Stimulated activated naive CD8-positive, alpha-beta T cell treated with anti-CD3 and anti-CD28 coated beads, Interleukin-15, Interleukin-2, amounts not matched to agents 100 ng/mL and 50 ng/mL, for 24 hours (primary cell): ENCODE measurements around the gene TFEB.

ENCODE experiments used
- H3K27ac Mint-ChIP-seq: one replicate; pipeline ENCODE4 v1.8.0; 2021; ENCODE audit warnings: mild to moderate bottlenecking, mixed read lengths
- H3K27me3 Mint-ChIP-seq: one replicate; pipeline ENCODE4 v1.8.0; 2021; ENCODE audit warnings: mixed read lengths
- H3K36me3 Mint-ChIP-seq: one replicate; pipeline ENCODE4 v1.8.0; 2021; ENCODE audit warnings: low read depth, mixed read lengths
- H3K4me1 Mint-ChIP-seq: one replicate; pipeline ENCODE4 v1.8.0; 2021; ENCODE audit warnings: low read depth, mixed read lengths
- H3K4me3 Mint-ChIP-seq: one replicate; pipeline ENCODE4 v1.8.0; 2021; ENCODE audit warnings: mild to moderate bottlenecking, mixed read lengths
- H3K9me3 Mint-ChIP-seq: one replicate; pipeline ENCODE4 v1.8.0; 2021; ENCODE audit warnings: mixed read lengths

Gene TFEB

DNA sequence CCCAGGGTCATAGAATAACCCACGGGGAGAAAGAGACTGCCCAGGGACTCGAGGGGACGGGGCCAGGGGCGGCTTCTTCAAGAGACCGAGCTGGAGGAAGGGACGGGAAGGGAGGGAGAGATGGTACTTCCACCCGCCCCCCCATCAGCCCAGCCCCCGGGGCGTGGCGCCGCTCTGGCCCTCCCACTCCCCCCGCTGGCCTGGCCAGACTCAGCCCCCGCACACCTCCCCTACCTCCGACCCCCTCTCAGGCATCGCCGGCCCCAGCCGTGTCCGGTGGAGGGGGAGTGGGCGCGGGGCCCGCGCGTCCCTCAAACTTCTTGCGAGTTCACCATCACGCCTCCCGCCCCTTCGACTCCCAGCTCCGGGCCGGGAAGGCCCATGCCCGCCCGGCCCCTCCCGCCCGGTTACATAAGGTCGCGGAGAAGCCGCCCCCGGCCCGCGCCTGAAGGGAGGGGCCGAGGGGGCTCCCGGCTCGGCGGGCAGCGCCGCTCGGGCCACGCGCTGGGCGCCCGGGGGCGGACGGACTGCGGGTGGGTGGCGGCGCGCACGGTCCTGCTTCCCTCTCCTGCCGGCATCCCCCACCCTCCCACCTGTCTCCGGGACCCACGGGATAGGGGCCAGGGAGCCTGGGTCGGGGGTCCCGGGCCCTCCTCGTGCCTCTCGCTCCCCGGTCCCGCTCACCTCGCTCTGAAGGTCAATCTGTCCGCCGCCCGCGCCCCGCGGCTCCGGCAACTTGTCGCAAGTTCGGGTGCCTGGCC, 562 bp downstream of the TFEB start:
- Mint-ChIP-seq H3K27me3 (no peaks in the 10 kb centered on the region), H3K4me3 (peak overlapping the region; percentile 63), H3K27ac (no peak overlapping the region), H3K9me3 (no peaks in the 10 kb centered on the region), H3K36me3 (no peaks in the 10 kb centered on the region), H3K4me1 (peaks cover 41% of the 10 kb centered on the region)

DNA sequence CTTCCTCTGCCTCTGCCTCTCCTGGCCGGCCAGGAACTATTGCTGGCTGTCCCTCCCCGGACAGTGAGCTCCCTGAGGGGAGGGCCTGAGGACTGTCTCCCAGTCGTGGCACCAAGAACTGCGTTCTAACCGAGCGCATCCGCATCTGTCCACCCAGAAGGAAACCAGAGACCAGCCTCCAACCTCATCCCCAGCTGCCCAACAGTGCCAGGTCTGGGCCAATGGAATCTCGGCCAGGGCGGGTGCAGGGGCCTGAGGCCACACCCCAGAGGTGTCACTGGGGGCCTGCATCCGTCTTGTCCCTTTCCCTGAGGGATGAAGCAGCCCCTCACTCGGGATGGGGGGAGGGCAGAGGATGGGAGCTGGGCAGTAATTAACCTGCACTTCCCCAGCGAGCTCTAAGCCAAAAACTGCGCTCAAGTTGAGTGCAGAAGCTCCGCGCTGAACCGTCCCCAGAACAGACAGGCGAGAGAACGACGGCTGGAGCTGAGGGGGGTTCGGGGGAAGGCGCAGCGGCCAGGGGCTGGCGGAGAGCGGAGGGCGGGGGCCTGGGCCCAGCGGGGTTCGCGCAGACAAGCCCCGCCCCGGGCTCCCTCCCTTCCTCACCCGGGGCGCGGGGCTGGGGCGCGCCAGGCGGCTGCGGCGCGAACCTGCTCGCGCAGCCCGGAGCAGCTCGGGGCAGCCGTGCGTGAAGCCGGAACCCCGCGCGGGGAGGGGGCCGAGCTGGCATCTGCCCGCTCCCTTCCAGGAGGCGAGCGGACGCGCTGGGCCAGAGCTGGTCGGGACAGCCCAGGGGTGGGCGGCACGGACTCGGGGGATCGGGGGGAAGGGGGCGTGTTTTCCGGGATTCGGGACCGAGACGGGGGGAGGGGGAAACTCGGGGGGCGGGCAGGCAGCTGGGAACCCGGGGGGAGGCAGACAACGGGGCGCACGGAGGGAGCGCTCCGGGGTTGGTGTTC, 1.4 kb downstream of the TFEB start:
- Mint-ChIP-seq H3K36me3 (no peaks in the 10 kb centered on the region), H3K4me1 (peaks cover 48% of the 10 kb centered on the region), H3K9me3 (no peaks in the 10 kb centered on the region), H3K27me3 (no peaks in the 10 kb centered on the region), H3K4me3 (peak overlapping the region; percentile 82), H3K27ac (peak overlapping the region; percentile 78)

DNA sequence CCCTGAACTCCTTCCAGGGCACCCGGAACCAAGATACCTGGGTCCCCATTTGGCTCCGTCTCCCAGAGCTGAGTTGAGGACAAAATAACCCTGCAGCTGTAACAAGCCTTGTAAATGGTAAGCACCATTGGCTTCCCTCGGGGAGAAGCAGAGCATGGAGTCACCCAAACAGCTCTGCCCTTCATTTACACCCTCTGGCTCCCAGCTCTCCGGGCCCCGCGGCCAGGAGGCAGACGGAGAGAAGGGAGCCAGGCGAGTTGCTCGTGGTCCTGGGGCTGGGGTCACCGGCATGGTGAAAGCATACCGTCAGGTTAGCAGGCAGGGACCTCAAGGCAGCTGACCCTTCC, 2.1 kb downstream of the TFEB start:
- peak overlapping the region; percentile 78 for H3K27ac Mint-ChIP-seq
- H3K27me3 Mint-ChIP-seq: no peaks in the 10 kb centered on the region
- H3K9me3 Mint-ChIP-seq: no peaks in the 10 kb centered on the region
- H3K36me3 Mint-ChIP-seq: no peaks in the 10 kb centered on the region
- H3K4me1 Mint-ChIP-seq: peaks cover 50% of the 10 kb centered on the region
- peak overlapping the region; percentile 82 for H3K4me3 Mint-ChIP-seq

DNA sequence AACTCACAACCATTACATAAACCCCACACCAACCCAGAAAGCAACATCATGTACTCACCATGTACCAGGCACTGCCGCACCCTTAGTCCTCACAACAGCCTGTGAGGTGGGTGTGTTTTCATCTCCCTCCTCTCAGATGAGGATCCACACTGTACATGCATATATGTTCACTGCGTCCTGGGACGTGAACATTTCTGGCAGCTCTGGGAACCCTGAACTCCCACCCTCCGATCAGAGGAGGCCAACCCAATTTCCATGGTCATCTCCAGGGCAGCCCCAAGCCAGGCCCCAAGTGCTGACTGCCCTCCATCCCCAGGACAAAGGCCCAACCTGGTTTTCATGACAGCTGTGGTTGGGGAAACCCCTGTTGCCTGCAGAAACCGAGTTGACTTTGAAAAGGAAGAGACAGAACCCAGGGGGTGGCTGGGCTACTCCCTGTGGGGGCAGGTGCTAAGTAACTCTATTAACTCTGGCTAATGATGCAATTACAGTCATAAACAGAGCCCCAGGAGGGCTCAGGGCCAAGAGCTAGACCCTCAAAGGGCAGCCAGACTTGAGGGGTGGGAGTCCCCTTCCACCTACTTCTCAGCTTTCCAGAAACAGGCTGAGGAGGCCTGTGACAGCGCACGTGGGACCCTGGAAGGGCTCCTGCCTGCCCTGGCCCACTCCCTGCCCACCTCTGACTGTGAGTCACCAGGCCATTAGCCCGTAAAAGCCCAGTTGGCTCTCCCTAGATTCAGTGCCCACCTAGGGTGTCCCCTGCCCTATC, 2.6 kb downstream of the TFEB start:
- Mint-ChIP-seq H3K36me3 (no peaks in the 10 kb centered on the region), H3K9me3 (no peaks in the 10 kb centered on the region), H3K27me3 (no peaks in the 10 kb centered on the region), H3K4me1 (peaks cover 50% of the 10 kb centered on the region), H3K4me3 (peak overlapping the region; percentile 67), H3K27ac (peak overlapping the region; percentile 78)

DNA sequence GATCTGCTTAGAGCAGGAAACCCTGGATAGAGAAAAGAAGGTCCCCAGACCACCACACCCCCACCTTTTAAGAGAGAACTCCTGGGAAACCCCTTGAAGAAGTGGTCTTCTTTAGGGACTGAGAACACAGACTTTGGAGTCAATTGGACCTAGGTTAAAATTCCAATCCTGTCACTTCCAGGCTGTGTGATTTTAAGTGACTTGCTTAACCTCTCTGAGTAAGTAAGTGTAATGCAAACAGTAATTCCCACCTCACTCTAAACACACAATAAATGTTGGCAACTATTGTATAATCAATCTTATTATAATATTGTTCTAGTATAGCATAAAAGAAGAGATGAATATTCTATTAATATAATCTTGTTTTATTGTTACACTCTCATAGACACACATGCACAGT, 3.3 kb downstream of the TFEB start:
- peak overlapping the region; percentile 69 for H3K27ac Mint-ChIP-seq
- peaks cover 53% of the 10 kb centered on the region for H3K4me1 Mint-ChIP-seq
- H3K9me3 Mint-ChIP-seq: no peaks in the 10 kb centered on the region
- no peaks in the 10 kb centered on the region for H3K36me3 Mint-ChIP-seq
- H3K4me3 Mint-ChIP-seq: peak overlapping the region; percentile 67
- H3K27me3 Mint-ChIP-seq: no peaks in the 10 kb centered on the region

DNA sequence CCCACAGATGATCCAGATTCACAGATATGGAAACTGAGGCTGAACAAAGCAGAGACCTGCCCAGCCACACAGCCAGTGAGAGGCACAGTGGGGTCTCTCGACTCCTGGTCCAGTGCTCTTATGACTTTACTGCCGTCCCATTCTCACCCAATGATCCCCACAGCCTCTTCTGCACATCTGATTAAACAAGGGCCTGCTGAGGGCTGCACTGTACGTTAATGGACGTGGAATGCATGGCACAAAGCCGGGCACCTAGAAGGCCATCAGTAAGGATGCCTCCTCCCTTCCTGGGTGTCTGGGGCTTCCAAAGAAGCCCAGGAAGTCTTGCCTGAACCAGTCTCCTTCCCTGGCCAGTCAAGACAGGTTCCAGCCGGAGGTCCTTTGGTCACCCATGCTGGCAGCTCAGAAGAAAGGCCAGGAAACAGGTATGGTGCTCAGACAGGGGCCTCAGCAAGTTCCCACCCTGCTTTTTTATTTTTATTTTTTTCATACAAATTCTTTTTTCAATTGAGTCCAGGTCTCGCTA, 3.8 kb downstream of the TFEB start:
- H3K27ac Mint-ChIP-seq: peak overlapping the region; percentile 55
- H3K27me3 Mint-ChIP-seq: no peaks in the 10 kb centered on the region
- peaks cover 56% of the 10 kb centered on the region for H3K4me1 Mint-ChIP-seq
- H3K9me3 Mint-ChIP-seq: no peaks in the 10 kb centered on the region
- H3K36me3 Mint-ChIP-seq: no peaks in the 10 kb centered on the region
- peak overlapping the region; percentile 51 for H3K4me3 Mint-ChIP-seq

DNA sequence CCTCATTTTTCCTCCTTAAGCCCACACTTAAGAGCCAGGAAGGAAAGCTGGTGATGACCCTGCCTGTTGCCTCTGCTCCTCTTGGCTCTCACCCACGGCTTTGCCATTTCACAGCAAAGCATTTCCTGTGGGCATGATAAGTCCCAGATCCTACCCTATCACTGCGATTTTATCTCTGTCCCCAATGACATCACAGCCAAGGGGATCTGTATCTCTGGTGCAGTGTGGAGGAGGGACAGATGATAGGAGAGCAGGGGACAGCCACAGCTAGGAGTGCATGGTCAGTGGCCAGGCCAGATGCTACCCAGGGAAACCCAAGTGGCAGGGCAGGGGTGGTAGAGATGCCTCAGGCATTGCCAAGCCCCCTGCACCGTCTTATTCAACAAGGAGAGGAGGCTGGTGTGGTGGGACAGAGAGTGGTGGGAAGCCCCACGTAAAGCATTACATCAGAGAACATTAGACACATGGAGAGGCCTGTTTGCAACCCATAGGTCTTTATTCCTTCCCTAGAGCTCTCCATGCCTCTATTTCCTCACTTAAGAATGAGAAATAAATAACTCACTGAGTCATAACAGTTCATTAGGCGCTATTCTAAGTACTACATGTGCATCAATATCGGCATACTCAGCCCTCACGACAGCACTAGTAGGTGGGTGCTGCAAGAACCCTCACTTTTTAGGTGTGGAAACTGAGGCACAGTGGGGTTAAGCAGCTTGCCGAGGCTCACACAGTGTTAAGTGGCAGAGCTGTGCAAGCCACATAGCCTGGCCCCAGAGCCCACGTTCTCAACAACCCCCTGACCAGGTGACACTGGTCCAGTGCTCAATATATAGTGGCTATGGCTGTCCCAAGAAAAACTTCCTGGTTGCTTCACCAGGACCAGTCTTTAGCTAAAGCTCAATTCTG, 4.6 kb downstream of the TFEB start:
- no peaks in the 10 kb centered on the region for H3K27me3 Mint-ChIP-seq
- no peaks in the 10 kb centered on the region for H3K36me3 Mint-ChIP-seq
- no peaks in the 10 kb centered on the region for H3K9me3 Mint-ChIP-seq
- peak overlapping the region; percentile 37 for H3K4me3 Mint-ChIP-seq
- peak overlapping the region; percentile 55 for H3K27ac Mint-ChIP-seq
- peaks cover 56% of the 10 kb centered on the region for H3K4me1 Mint-ChIP-seq

DNA sequence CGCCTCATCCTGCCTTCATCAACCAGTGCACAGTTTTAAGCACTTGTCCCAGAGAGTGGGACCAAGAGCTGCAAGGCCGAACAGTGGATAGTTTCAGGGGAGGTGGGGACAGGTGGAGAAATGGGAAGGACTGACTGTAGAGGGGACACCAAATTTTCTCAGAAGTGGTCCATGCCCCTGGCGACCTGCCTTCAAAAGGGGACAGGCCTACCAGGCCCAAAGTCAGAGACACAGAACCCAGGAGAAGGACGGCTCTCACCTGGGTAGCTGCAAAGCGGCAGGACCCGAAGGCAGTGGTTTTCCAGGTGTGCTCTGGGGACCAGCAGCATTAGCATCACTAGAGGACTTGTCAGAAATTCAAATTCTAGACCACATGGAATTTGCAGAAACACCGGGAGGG, 5.8 kb downstream of the TFEB start:
- Mint-ChIP-seq H3K36me3 (no peaks in the 10 kb centered on the region), H3K4me1 (peaks cover 60% of the 10 kb centered on the region), H3K27me3 (no peaks in the 10 kb centered on the region), H3K9me3 (no peaks in the 10 kb centered on the region), H3K27ac (no peak overlapping the region), H3K4me3 (no peak overlapping the region)

DNA sequence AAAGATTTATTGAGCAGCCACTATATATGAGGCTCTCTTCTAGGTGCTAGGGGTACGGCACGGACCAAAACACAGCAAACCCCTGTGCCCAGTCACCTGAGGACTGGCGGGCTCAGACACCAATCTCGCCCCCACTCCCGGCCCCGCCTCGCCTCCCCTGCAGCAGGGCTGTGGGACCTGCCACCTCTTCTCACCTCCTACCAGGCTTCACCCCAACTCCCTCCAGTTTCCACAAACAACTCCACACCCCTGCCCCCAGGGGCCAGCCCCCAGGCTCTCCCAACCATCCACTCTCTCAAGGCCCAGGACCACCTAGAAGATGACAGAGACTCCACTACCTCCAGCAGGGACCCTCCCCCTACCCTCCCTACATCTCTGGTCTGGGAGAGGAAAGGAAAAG, 6.5 kb downstream of the TFEB start:
- peak overlapping the region; percentile 49 for H3K27ac Mint-ChIP-seq
- H3K36me3 Mint-ChIP-seq: no peaks in the 10 kb centered on the region
- no peak overlapping the region for H3K4me3 Mint-ChIP-seq
- H3K4me1 Mint-ChIP-seq: peaks cover 64% of the 10 kb centered on the region
- no peaks in the 10 kb centered on the region for H3K9me3 Mint-ChIP-seq
- H3K27me3 Mint-ChIP-seq: no peaks in the 10 kb centered on the region

DNA sequence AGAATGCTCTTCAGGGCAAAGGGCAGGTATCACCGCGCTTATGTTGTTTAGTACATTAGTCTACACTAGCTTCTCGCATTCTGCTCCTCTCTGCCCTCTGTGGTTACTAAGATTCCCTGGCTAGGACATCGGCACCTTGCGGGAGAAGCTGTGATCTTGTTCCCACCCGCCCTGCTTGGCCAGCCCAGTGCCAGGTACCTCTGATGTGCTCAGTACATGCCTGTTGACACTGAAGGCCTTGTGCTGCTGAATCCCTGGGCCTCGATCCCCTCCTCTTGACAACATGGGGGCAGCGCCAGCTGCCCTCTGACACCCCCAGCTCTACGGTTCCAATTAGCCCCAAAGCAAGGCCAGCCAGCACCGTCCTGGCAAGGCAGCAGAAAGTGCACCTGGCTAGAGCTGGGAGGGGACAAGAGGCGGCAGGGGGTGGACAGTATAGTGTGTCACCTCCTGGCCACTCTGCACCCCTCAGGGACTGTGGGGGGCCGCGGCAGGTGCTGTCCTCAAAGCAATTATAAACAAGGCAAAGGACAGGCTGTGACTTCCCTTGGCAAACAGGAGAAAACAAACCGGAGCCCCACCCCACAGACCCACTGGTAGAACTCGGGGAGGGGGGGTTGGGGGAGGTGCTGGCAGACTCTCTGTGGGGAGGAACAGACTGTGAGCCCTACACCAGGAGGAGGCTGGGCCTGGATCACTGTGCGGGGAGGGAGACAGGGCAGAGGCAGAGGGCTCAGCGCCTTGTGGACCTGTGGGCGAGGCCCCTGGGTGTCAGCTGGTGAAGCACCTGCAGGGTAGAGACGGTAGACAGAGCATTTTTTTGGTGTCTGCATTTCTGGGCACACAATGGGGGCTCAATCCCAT, 7.1 kb downstream of the TFEB start:
- Mint-ChIP-seq H3K4me1 (peaks cover 62% of the 10 kb centered on the region), H3K27ac (no peak overlapping the region), H3K36me3 (no peaks in the 10 kb centered on the region), H3K27me3 (no peaks in the 10 kb centered on the region), H3K9me3 (no peaks in the 10 kb centered on the region), H3K4me3 (no peak overlapping the region)

DNA sequence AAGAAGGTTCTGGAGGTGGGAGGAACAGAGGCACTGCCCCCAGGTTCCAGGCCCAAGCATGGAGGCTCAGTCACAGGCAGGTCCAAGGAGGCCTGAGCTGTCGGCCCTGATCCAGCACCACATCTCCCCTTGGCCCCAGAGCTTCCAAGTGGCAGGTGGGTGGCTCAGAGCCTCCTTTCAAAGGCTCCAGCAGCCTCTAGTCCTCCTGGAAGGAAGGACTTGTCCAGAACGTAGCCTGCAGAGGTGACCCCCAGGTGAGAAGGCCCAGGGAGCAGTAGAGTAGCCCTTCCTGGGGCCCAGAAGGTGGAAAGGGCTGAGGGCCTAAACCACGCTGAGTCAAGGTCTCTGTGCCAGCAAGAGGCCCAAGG, 7.7 kb downstream of the TFEB start:
- Mint-ChIP-seq H3K4me1 (peaks cover 61% of the 10 kb centered on the region), H3K36me3 (no peaks in the 10 kb centered on the region), H3K27me3 (no peaks in the 10 kb centered on the region), H3K27ac (no peak overlapping the region), H3K4me3 (no peak overlapping the region), H3K9me3 (no peaks in the 10 kb centered on the region)

DNA sequence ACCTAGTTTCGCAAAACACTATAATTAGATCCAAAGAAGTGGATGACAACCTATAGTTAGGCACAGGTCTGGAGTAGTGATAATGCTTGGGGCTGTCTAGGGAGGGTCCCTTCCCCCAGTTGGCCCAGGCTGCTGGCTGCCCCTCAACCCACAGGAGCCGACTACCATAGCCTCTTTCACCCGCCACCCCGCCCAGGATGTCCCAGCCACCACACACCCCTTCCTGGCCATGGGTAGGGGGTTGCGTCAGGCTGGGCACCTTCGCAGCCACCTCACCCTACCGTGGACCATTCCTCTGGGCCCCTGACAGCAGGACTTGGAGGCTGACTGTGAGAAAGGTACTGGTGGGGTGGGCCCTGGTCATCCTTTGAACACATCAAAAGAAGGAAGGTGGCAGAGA, 8.5 kb downstream of the TFEB start:
- no peak overlapping the region for H3K27ac Mint-ChIP-seq
- H3K36me3 Mint-ChIP-seq: no peaks in the 10 kb centered on the region
- no peaks in the 10 kb centered on the region for H3K9me3 Mint-ChIP-seq
- H3K4me1 Mint-ChIP-seq: peaks cover 53% of the 10 kb centered on the region
- H3K4me3 Mint-ChIP-seq: peak overlapping the region; percentile 47
- H3K27me3 Mint-ChIP-seq: no peaks in the 10 kb centered on the region
